Effector CD4-positive, alpha-beta T cell (primary cell): ENCODE measurements around the gene DIS3L2.
"Not testable (repeated sequence)": the region's sequence is repeated elsewhere in the genome, so short reads cannot be mapped to it uniquely, and the experiment has no call there.

Experiments used
- DNase-seq: peaks from one replicate; pipeline ENCODE4 v3.0.0-alpha.2; 2020

Gene DIS3L2

GRCh38 chr2:232013701-232014353 is 52.3 kb downstream of the DIS3L2 start:
- no peak for DNase-seq

GRCh38 chr2:232014681-232015080 is 53.2 kb downstream of the DIS3L2 start:
- no peak for DNase-seq

- DNase-seq, result no peak
Observed at GRCh38 chr2:232018181-232018580, 56.7 kb downstream of the DIS3L2 start.

DNA sequence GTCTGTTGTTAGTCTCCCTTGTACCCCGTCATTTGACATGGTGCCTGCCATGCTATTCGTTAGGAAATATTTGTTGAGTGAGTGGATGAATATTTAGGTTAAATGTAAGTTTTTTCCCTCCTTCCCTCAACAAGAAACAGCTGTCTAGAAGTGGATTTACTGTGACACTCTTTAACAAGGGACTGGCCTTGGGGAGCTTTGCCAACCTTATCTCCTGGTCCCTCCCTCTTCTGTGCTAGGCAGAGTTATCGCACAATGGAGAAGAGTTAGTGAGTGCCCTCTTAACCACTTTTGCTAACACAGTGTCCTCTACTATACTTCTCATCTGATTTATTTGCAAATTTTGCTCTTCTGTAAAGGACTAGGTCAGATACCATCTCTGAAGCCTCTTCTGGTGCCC is 61.2 kb downstream of the DIS3L2 start:
- DNase-seq, result no peak

GRCh38 chr2:232023426-232023825 is 61.9 kb downstream of the DIS3L2 start:
- DNase-seq, result no peak

- DNase-seq, result no peak
Observed at GRCh38 chr2:232024457-232024856, 62.9 kb downstream of the DIS3L2 start.

- no peak for DNase-seq
Observed at GRCh38 chr2:232026910-232027309, 65.4 kb downstream of the DIS3L2 start.

GRCh38 chr2:232027530-232027929 is 66.0 kb downstream of the DIS3L2 start:
- DNase-seq, result no peak

- DNase-seq, result no peak
Observed at GRCh38 chr2:232028071-232028470, 66.6 kb downstream of the DIS3L2 start.

- DNase-seq, result no peak
Observed at GRCh38 chr2:232028631-232029030, 67.1 kb downstream of the DIS3L2 start.

DNA sequence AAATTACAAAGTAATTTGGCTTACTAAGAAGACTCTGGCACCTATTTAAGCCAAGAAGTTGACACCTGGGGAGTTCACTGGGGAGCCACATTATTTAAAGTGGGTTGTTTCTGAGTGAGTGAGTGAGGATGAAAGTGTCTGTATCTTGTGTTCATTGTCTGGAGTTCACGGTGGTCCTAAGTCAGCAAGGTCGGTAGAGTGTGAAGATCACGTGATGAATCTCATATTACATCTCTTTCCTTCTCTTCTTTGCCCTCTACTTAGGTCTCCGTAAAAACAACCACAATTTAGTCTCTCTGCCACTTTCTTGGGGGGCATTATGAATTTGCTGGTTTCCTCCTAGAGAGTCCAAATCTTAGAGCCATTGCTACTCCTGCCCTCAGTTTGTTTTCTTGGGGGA is 67.8 kb downstream of the DIS3L2 start:
- DNase-seq, result no peak

- no peak for DNase-seq
Observed at GRCh38 chr2:232030229-232030628, 68.7 kb downstream of the DIS3L2 start.

DNA sequence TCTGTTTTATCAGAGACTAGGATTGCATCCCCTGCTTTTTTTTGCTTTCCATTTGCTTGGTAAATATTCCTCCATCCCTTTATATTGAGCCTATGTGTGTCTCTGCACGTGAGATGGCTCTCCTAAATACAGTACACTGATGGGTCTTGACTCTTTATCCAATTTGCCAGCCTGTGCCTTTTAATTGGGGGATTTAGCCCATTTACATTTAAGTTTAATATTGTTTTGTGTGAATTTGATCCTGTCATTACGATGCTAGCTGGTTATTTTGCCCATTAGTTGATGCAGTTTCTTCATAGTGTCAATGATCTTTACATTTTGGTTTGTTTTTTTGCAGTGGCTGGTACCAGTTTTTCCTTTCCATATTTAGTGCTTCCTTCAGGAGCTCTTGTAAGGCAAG is 73.8 kb downstream of the DIS3L2 start:
- not testable (repeated sequence) for DNase-seq

GRCh38 chr2:232036876-232037275 is 75.4 kb downstream of the DIS3L2 start:
- DNase-seq, result not testable (repeated sequence)

- DNase-seq, result no peak
Observed at GRCh38 chr2:232038251-232038880, 76.9 kb downstream of the DIS3L2 start.

GRCh38 chr2:232038881-232039485 is 77.5 kb downstream of the DIS3L2 start:
- no peak for DNase-seq

GRCh38 chr2:232042911-232043574 is 81.5 kb downstream of the DIS3L2 start:
- DNase-seq, result no peak

GRCh38 chr2:232043966-232044365 is 82.5 kb downstream of the DIS3L2 start:
- no peak for DNase-seq

DNA sequence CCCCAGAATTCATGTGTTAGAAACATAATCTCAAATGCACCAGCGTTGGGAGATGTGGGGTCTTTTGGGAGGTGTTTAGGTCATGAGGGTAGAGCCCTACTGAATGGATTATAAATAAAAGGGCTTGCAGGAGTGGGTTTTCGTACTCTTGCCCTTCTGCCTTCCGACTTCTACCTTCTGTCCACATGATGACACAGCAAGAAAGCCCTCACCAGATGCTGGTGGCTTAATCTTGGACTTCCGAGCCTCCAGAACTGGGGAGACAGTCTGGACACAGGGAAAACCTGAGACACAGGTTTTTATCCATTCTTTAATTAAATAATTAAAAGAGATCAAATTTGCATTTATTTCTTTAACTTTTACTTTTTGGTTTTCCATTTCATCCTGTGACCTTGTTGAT is 87.8 kb downstream of the DIS3L2 start:
- no peak for DNase-seq

DNA sequence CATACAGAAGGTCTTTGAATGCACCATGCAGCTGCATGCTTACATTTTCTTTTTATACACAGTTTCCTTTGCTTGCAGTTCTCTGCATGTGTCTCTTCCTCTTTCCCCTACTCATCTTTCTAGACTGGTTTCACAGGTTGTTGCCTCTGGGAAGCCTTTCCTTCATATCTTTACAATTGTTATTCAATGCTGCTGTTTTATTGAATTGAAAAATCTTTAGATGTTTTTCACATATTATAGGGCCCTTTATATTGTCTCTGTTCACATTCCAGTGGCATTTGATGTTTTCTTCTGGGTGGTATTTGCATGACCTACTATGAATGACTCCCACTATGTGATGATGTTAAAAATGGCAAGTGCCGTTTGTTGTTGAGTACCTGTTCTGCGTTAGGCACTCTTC is 91.1 kb downstream of the DIS3L2 start:
- DNase-seq, result no peak

- no peak for DNase-seq
Observed at GRCh38 chr2:232053777-232054176, 92.3 kb downstream of the DIS3L2 start.

- no peak for DNase-seq
Observed at GRCh38 chr2:232058063-232058877, 96.8 kb downstream of the DIS3L2 start.

DNA sequence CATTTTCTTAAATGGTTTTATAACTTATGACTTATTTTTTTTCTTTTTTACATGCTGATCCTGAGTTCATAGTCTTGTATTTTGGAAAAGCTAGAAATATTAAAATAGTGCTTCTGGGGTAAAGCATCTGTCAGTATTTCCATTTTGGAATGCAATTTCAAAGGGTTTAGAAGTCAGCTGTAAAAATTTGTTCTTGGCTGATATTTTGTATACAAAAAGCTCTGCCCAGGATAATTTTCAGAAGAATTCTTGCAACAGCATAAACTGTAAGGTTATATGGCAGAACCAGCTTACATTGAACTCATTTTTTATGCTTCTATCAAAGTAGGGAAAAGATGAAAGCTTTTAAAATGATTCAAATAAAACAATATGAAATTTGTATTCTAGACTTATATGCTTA is 97.4 kb downstream of the DIS3L2 start:
- no peak for DNase-seq
